Skeletal muscle cell (primary cell): ENCODE results near the gene ARMH1.
"Not testable (repeated sequence)": the region's sequence is repeated elsewhere in the genome, so short reads cannot be mapped to it uniquely, and the experiment has no call there.

Experiments used
- DNase-seq: peaks from one replicate; pipeline ENCODE4 v3.0.0-alpha.2; 2010; ENCODE audit warnings: low read depth
- H3K4me3 ChIP-seq: 2 replicates; pipeline ENCODE4 v1.5.1; 2011; ENCODE audit warnings: low read depth, mild to moderate bottlenecking, control low read depth, low read length, moderate library complexity

Gene ARMH1

GRCh38 chr1:44688760-44689446 lies 14.4 kb downstream of the ARMH1 start:
- DNase-seq: no peak
- no peak overlapping the region for H3K4me3 ChIP-seq

- no peak for DNase-seq
- no peak overlapping the region for H3K4me3 ChIP-seq
Measured at GRCh38 chr1:44689447-44689765, 14.9 kb downstream of the ARMH1 start.

- no peak overlapping the region for H3K4me3 ChIP-seq
- DNase-seq: no peak
Measured at GRCh38 chr1:44693159-44693558, 18.6 kb downstream of the ARMH1 start.

GRCh38 chr1:44693900-44694299 lies 19.4 kb downstream of the ARMH1 start:
- no peak overlapping the region for H3K4me3 ChIP-seq
- no peak for DNase-seq

- H3K4me3 ChIP-seq: no peak overlapping the region
- no peak for DNase-seq
Measured at GRCh38 chr1:44694863-44695478, 20.5 kb downstream of the ARMH1 start.

- DNase-seq: no peak
- no peak overlapping the region for H3K4me3 ChIP-seq
Measured at GRCh38 chr1:44695671-44696070, 21.2 kb downstream of the ARMH1 start.

GRCh38 chr1:44696101-44696500 lies 21.6 kb downstream of the ARMH1 start:
- no peak for DNase-seq

GRCh38 chr1:44696789-44697345 lies 22.4 kb downstream of the ARMH1 start:
- no peak overlapping the region for H3K4me3 ChIP-seq
- DNase-seq: no peak

More at GRCh38 chr1:44696101-44696500, 21.6 kb downstream of the ARMH1 start:
- H3K4me3 ChIP-seq: no peak overlapping the region

- no peak overlapping the region for H3K4me3 ChIP-seq
- no peak for DNase-seq
Measured at GRCh38 chr1:44698138-44698537, 23.6 kb downstream of the ARMH1 start.

GRCh38 chr1:44699375-44699774 lies 24.9 kb downstream of the ARMH1 start:
- not testable (repeated sequence) for H3K4me3 ChIP-seq, DNase-seq

- DNase-seq: no peak
- no peak overlapping the region for H3K4me3 ChIP-seq
Measured at GRCh38 chr1:44700573-44700972, 26.1 kb downstream of the ARMH1 start.

GRCh38 chr1:44701141-44701573 lies 26.6 kb downstream of the ARMH1 start:
- DNase-seq: no peak
- no peak overlapping the region for H3K4me3 ChIP-seq

GRCh38 chr1:44705470-44705869 lies 31.0 kb downstream of the ARMH1 start:
- no peak overlapping the region for H3K4me3 ChIP-seq
- no peak for DNase-seq

GRCh38 chr1:44705938-44706337 lies 31.4 kb downstream of the ARMH1 start:
- no peak overlapping the region for H3K4me3 ChIP-seq
- no peak for DNase-seq

- H3K4me3 ChIP-seq: no peak overlapping the region
- DNase-seq: peak; percentile 81
Measured at GRCh38 chr1:44707112-44707881, 32.8 kb downstream of the ARMH1 start.

- H3K4me3 ChIP-seq: no peak overlapping the region
- DNase-seq: no peak
Measured at GRCh38 chr1:44707959-44708831, 33.7 kb downstream of the ARMH1 start.

- no peak for DNase-seq
- H3K4me3 ChIP-seq: no peak overlapping the region
Measured at GRCh38 chr1:44713321-44713781, 38.8 kb downstream of the ARMH1 start.

GRCh38 chr1:44714532-44714931 lies 40.0 kb downstream of the ARMH1 start:
- DNase-seq: no peak
- H3K4me3 ChIP-seq: no peak overlapping the region

- H3K4me3 ChIP-seq: no peak overlapping the region
- peak; percentile 30 for DNase-seq
Measured at GRCh38 chr1:44714944-44715571, 40.5 kb downstream of the ARMH1 start.
